K562 (cell line): Measurements from ENCODE around the gene SORCS1. TPM values are rescaled to one million over a fixed set of nuclear protein-coding genes. Genes with fewer than 3 reads are reported as not detected.

Experiments used
- ATF3 ChIP-seq, 2 experiments: fragments of 450-650 bp in 1 of 2; sonication (generic) in 1 of 2; formaldehyde crosslinking in 1 of 2; IDR thresholded peaks in 1 of 2; conservative IDR thresholded peaks in 1 of 2; 2 replicates each; pipeline versions ENCODE4 v1.6.1 to v1.8.1; 2016 to 2023; ENCODE audit warnings: mild to moderate bottlenecking in 2 of 2, moderate library complexity in 2 of 2, inconsistent platforms in 1 of 2, missing genetic modification reagents in 1 of 2
- ATF7 ChIP-seq: fragments of 450-650 bp; IDR thresholded peaks from 2 replicates; pipeline ENCODE4 v1.7.1; 2014; ENCODE audit warnings: mild to moderate bottlenecking, moderate library complexity
- BCOR ChIP-seq: fragments of 450-650 bp; IDR thresholded peaks from 2 replicates; pipeline ENCODE4 v1.6.1; 2016
- CBFA2T2 ChIP-seq: fragments of 450-650 bp; conservative IDR thresholded peaks from 2 replicates; pipeline ENCODE4 v1.6.1; 2017; ENCODE audit warnings: mild to moderate bottlenecking
- CHAMP1 ChIP-seq: fragments of 450-650 bp; IDR thresholded peaks from 2 replicates; pipeline ENCODE4 v1.6.1; 2016; ENCODE audit warnings: mild to moderate bottlenecking
- FOSL1 ChIP-seq: fragments of 200-800 bp; sonication (Bioruptor generic); conservative IDR thresholded peaks from 2 replicates; pipeline ENCODE4 v1.6.1; 2016; ENCODE audit warnings: missing genetic modification characterization, missing compliant biosample characterization
- HINFP ChIP-seq: fragments of 450-650 bp; conservative IDR thresholded peaks from 2 replicates; pipeline ENCODE4 v1.6.1; 2016; ENCODE audit warnings: missing genetic modification characterization, low read depth, mild to moderate bottlenecking, control low read depth, missing compliant biosample characterization
- MAFG ChIP-seq: fragments of 450-650 bp; conservative IDR thresholded peaks from 2 replicates; pipeline ENCODE4 v1.6.1; 2016; ENCODE audit warnings: missing genetic modification characterization, missing compliant biosample characterization
- NBN ChIP-seq: fragments of 450-650 bp; IDR thresholded peaks from 2 replicates; pipeline ENCODE4 v1.6.1; 2016; ENCODE audit warnings: low read depth, mild to moderate bottlenecking
- REST ChIP-seq, 2 experiments: fragments of 450-650 bp; formaldehyde crosslinking in 1 of 2; IDR thresholded peaks; 2 replicates each; pipeline versions ENCODE4 v1.4.0 to v1.6.1; 2014 to 2020; ENCODE audit warnings: mild to moderate bottlenecking in 2 of 2, borderline replicate concordance in 1 of 2, low read depth in 1 of 2
- SMARCE1 ChIP-seq: fragments of 450-650 bp; IDR thresholded peaks from 2 replicates; pipeline ENCODE4 v1.7.1; 2016; ENCODE audit warnings: mild to moderate bottlenecking
- TAF7 ChIP-seq: fragments of 450-650 bp; IDR thresholded peaks from 2 replicates; pipeline ENCODE4 v1.6.1; 2016; ENCODE audit warnings: missing genetic modification characterization, missing compliant biosample characterization
- TAL1 ChIP-seq: fragments of 450-650 bp; IDR thresholded peaks from 2 replicates; pipeline ENCODE4 v1.6.1; 2016; ENCODE audit warnings: mild to moderate bottlenecking
- ZNF57 ChIP-seq: fragments of 450-650 bp; formaldehyde crosslinking; IDR thresholded peaks from 2 replicates; pipeline ENCODE4 v1.4.0; 2020; ENCODE audit warnings: mild to moderate bottlenecking, moderate library complexity
- polyA plus RNA-seq, 8 experiments: library from polyadenylated mRNA; depleted of rRNA in 4 of 8; stranded (reverse) in 5 of 8; unstranded in 3 of 8; fragments of >200 nt; fragmentation: Nextera tagmentation in 2 of 8; fragmentation: Illumina TruSeq in 1 of 8; extraction: Ambion mirVana in 2 of 8; extraction: Trizol in 1 of 8; gene quantifications; 2 replicates each; pipeline versions ENCODE4 v1.2.1 to v1.2.3, GENCODE V29; 2011 to 2014; ENCODE audit warnings: inconsistent platforms in 1 of 8, missing spikeins in 1 of 8
- total RNA-seq, 7 experiments: library from RNA; depleted of rRNA in 6 of 7; stranded (reverse); fragments of >200 nt in 6 of 7; fragmentation: Illumina TruSeq in 2 of 7; extraction: Trizol in 2 of 7; gene quantifications; 2 replicates each; pipeline versions ENCODE4 v1.2.1 to v1.2.3, GENCODE V29; 2011 to 2021; ENCODE audit warnings: low replicate concordance in 1 of 7

SORCS1 gene
- total and polyA plus RNA-seq, 9 of the 15 experiments (the other 6 are each of a cell fraction or from before 2014, with no cell fraction given): 1.5 to 3.9 (median 2.7) TPM

GRCh38 chr10:107083388-107084009 is 81.0 kb downstream of the SORCS1 start (continued):
- TF ChIP-seq REST (IDR thresholded peaks at IDR 0.05; ENCODE audit: borderline replicate concordance) (no peak; the same call in 1 of the 2 replicates), REST (CRISPR knock-in tag; IDR thresholded peaks at IDR 0.05; ENCODE audit: low read depth) (no peak), ATF7 (peak; percentile 49; the same call in 1 of the 2 replicates), HINFP (tag) (no peak), CHAMP1 (peak; percentile 61; the same call in 1 of the 2 replicates), FOSL1 (tag) (peak; percentile 97), ZNF57 (CRISPR knock-in tag) (no peak), BCOR (peak; percentile 62), SMARCE1 (peak; percentile 87), TAL1 (0 out of 2 replicates have a peak, but pooled peaks have one; percentile 24), MAFG (tag) (0 out of 2 replicates have a peak, but pooled peaks have one; percentile 4), ATF3 (IDR thresholded peaks at IDR 0.05) (peak; percentile 92), ATF3 (CRISPR knock-in tag; conservative IDR thresholded peaks at IDR 0.05) (peak; percentile 39; the same call in 1 of the 2 replicates), CBFA2T2 (0 out of 2 replicates have a peak, but pooled peaks have one; percentile 29), TAF7 (tag) (no peak), NBN (no peak)
